Keratinocyte (primary cell): Measurements from ENCODE around the gene ARHGAP10.

Experiments used
- CTCF ChIP-seq, 3 experiments: IDR thresholded peaks in 1 of 3; conservative IDR thresholded peaks in 1 of 3; optimal IDR thresholded peaks in 1 of 3; 2 replicates in 2 of 3; 3 replicates in 1 of 3; pipeline versions ENCODE3 to v1.5.1; 2011; ENCODE audit warnings: low read length in 3 of 3, mild to moderate bottlenecking in 3 of 3, moderate library complexity in 2 of 3, control low read depth in 1 of 3, inconsistent platforms in 1 of 3; ENCODE audit not compliant: insufficient read depth in 2 of 3; ENCODE audit errors: extremely low read depth in 1 of 3
- EZH2 ChIP-seq: IDR thresholded peaks from one replicate; pipeline ENCODE4 v1.6.1; 2012; ENCODE audit warnings: inconsistent platforms, mild to moderate bottlenecking, low read length, moderate library complexity

GRCh38 chr4:147965873-147966272, 234.0 kb downstream of the ARHGAP10 start:
- TF ChIP-seq CTCF (optimal IDR thresholded peaks at IDR 0.05 in 1 of 3, IDR thresholded peaks at IDR 0.05 in 1 of 3, conservative IDR thresholded peaks at IDR 0.05 in 1 of 3; ENCODE audit: extremely low read depth in 1 of 3, insufficient read depth in 2 of 3, low read length in 3 of 3) (no peak), EZH2 (no peak)
